ENCODE measurements around the gene CCRL2. TPM values are rescaled to one million over a fixed set of nuclear protein-coding genes. Genes with fewer than 3 reads are reported as not detected.

The CCRL2 gene
- total RNA-seq, 1 experiment from 2014 or later = not detected

DNA sequence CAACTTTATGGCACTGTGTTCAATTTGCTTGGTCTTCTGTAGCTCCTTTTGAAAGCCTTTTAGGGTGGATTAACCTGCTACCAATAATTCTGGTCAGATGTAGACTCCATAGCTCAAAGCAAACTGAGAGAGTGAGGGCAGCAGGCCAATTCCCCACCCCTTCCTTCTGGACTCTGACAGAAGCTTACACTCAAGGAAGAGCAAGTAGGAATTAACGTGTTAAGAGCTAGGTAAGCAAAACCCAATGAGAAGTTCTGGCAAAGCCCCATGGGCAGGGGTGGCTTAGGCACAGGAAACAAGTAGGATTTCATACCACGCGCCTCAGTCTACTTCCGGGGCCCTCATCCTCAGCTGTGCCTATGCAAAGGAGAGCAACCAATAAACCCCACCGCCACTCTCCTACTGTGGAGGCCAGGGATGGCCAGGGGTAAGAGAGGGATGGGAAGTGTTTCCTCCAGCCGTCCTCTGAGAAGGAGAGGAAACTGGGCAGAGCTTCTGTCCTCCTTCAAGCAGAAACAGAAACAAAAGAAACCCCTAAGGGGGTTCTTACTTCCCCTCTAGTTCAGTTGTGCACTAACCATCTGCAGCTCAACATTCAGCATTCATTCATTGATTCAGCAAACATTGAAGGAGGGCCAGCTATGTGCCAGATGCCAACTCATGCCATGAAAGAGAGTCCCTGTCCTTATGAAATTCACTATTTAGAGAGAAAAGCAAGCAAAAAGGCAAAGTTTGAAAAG is 23.7 kb upstream of the CCRL2 start:
- H3K4ac ChIP-seq (ENCODE audit: low read depth, low read length) = no peak overlapping the region
- no peak overlapping the region for H2BK15ac ChIP-seq (ENCODE audit: low read depth, low read length)
- H3K79me2 ChIP-seq (ENCODE audit: insufficient read depth, low read length) = no peaks in the 10 kb centered on the region
- H3K23ac ChIP-seq (ENCODE audit: insufficient read length, low read depth, low read length) = no peak overlapping the region
- H2AFZ ChIP-seq (ENCODE audit: low read length) = no peak overlapping the region
- no peak overlapping the region for H3K14ac ChIP-seq (ENCODE audit: insufficient read depth, low read length)
- H3K18ac ChIP-seq (ENCODE audit: insufficient read length, low read depth, low read length) = no peak overlapping the region
- H4K20me1 ChIP-seq (ENCODE audit: control insufficient read depth, insufficient read depth, insufficient read length) = no peaks in the 10 kb centered on the region
- no peak overlapping the region for H4K5ac ChIP-seq (ENCODE audit: insufficient read length, low read depth, low read length)
- Mint-ChIP-seq H3K27me3 (ENCODE audit: low read depth) (no peaks in the 10 kb centered on the region), H3K9me3 (peaks cover 0 to 3% of the 10 kb centered on the region in 2 experiments; a peak in 2 of 5 replicates), H3K27ac (no peak overlapping the region), H3K36me3 (ENCODE audit: insufficient read depth in 1 of 3, low read depth in 3 of 3) (no peaks in the 10 kb centered on the region), H3K4me1 (peaks cover 29 to 30% of the 10 kb centered on the region in 2 experiments), H3K4me3 (no peak overlapping the region)
- H3K79me1 ChIP-seq (ENCODE audit: insufficient read depth, low read depth, low read length, poor library complexity, severe bottlenecking) = no peaks in the 10 kb centered on the region
- H4K8ac ChIP-seq (replicated peaks; ENCODE audit: insufficient read length, low read depth, low read length) = no peak overlapping the region
- DNase-seq = no peak
- H3K23me2 ChIP-seq (ENCODE audit: insufficient read length, low read depth, low read length, poor library complexity, severe bottlenecking) = no peaks in the 10 kb centered on the region
- H2BK12ac ChIP-seq (ENCODE audit: insufficient read length, low read depth, low read length) = no peak overlapping the region
- H3T11ph ChIP-seq (ENCODE audit: low read length) = no peak overlapping the region
- H2BK5ac ChIP-seq (ENCODE audit: insufficient read length, low read length) = no peak overlapping the region
- no peak overlapping the region for H2BK120ac ChIP-seq (ENCODE audit: low read depth, low read length, poor library complexity, severe bottlenecking)
- H3K4me1 ChIP-seq (ENCODE audit: insufficient read depth, low read length) = peaks cover 8% of the 10 kb centered on the region; the same call in 1 of the 2 replicates
- H3K4me2 ChIP-seq (ENCODE audit: insufficient read depth, insufficient read length, low read length) = no peak overlapping the region
- H3K27me3 ChIP-seq (ENCODE audit: insufficient read depth, low read length) = no peaks in the 10 kb centered on the region
- H3K9ac ChIP-seq (ENCODE audit: extremely low read depth, insufficient read length, low read length) = no peak overlapping the region
- no peak overlapping the region for H2AK5ac ChIP-seq (ENCODE audit: insufficient read length, low read length)
- no peak overlapping the region for H3K56ac ChIP-seq (ENCODE audit: insufficient read length, low read depth, low read length)
- TF ChIP-seq, protein P1, sequence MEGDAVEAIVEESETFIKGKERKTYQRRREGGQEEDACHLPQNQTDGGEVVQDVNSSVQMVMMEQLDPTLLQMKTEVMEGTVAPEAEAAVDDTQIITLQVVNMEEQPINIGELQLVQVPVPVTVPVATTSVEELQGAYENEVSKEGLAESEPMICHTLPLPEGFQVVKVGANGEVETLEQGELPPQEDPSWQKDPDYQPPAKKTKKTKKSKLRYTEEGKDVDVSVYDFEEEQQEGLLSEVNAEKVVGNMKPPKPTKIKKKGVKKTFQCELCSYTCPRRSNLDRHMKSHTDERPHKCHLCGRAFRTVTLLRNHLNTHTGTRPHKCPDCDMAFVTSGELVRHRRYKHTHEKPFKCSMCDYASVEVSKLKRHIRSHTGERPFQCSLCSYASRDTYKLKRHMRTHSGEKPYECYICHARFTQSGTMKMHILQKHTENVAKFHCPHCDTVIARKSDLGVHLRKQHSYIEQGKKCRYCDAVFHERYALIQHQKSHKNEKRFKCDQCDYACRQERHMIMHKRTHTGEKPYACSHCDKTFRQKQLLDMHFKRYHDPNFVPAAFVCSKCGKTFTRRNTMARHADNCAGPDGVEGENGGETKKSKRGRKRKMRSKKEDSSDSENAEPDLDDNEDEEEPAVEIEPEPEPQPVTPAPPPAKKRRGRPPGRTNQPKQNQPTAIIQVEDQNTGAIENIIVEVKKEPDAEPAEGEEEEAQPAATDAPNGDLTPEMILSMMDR (conservative IDR thresholded peaks at IDR 0.05) = no peak
- H2BK20ac ChIP-seq (ENCODE audit: low read depth, low read length, poor library complexity, severe bottlenecking) = no peak overlapping the region
- H3K27ac ChIP-seq (ENCODE audit: insufficient read length, low read depth, low read length) = no peak overlapping the region
- no peaks in the 10 kb centered on the region for H3K9me3 ChIP-seq (ENCODE audit: control insufficient read depth, low read depth, low read length)
- no CpG with 5 or more reads among the region's 6 CpGs for WGBS (ENCODE audit: extremely low coverage, insufficient read length, low lambda C conversion rate)
- H4K91ac ChIP-seq (ENCODE audit: insufficient read length, low read depth, low read length) = no peak overlapping the region

All from H9 (cell line).